Mammary epithelial cell (primary cell): ENCODE data around the gene CABP1.

ENCODE experiments used
- CTCF ChIP-seq, 2 donors: IDR thresholded peaks in 1 of 2; conservative IDR thresholded peaks in 1 of 2; 2 replicates each; pipeline ENCODE4 v1.5.1; 2011 to 2012; ENCODE audit warnings: inconsistent platforms in 2 of 2, low read length in 2 of 2, mild to moderate bottlenecking in 2 of 2, control low read depth in 1 of 2, low read depth in 1 of 2; ENCODE audit not compliant: insufficient read depth in 1 of 2; ENCODE audit errors: extremely low read depth in 1 of 2
- EZH2 ChIP-seq: IDR thresholded peaks from 2 replicates; pipeline ENCODE4 v1.6.1; 2012; ENCODE audit warnings: low read length, inconsistent platforms, borderline replicate concordance

- TF ChIP-seq EZH2 (no peak), CTCF (conservative IDR thresholded peaks at IDR 0.05 in 1 of 2, IDR thresholded peaks at IDR 0.05 in 1 of 2; ENCODE audit: extremely low read depth in 1 of 2, insufficient read depth in 1 of 2, low read depth in 1 of 2, low read length in 2 of 2) (no peak)
These were observed 56.9 kb downstream of the CABP1 start for GRCh38 chr12:120697344-120697743.
